Esophagus squamous epithelium (tissue), 4 donors: ENCODE results near the gene TLR6.

Experiments used
- POLR2A ChIP-seq, 4 donors: fragments of 450-650 bp; IDR thresholded peaks; one replicate each; pipeline ENCODE4 v1.6.1; 2017; ENCODE audit warnings: antibody characterized with exemption in 4 of 4, mild to moderate bottlenecking in 4 of 4, moderate library complexity in 3 of 4
- TF ChIP-seq, protein P1 (sequence below), 6 experiments: fragments of 450-650 bp in 4 of 6; fragments of 200-600 bp in 2 of 6; sonication (generic) in 2 of 6; IDR thresholded peaks; one replicate each; pipeline ENCODE4 v1.5.1; 2016 to 2019; ENCODE audit warnings: antibody characterized with exemption in 6 of 6, mild to moderate bottlenecking in 4 of 6, moderate library complexity in 4 of 6

DNA sequence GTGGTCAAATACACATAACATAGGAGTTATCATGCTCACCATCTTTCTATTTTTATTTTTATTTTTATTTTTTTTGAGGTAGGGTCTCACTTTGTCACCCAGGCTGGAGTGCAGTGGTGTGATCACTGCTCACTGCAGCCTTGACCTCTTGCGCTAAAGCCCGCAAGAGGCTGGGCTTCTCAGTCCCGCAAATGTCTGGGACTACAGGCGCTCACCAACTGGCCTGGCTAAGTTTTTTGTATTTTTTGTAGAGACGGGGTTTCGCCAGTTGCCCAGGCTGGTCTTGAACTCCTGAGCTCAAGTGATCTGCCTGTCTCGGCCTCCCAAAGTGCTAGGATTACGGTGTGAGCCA is 73.5 kb downstream of the TLR6 start:
- TF ChIP-seq, protein P1, sequence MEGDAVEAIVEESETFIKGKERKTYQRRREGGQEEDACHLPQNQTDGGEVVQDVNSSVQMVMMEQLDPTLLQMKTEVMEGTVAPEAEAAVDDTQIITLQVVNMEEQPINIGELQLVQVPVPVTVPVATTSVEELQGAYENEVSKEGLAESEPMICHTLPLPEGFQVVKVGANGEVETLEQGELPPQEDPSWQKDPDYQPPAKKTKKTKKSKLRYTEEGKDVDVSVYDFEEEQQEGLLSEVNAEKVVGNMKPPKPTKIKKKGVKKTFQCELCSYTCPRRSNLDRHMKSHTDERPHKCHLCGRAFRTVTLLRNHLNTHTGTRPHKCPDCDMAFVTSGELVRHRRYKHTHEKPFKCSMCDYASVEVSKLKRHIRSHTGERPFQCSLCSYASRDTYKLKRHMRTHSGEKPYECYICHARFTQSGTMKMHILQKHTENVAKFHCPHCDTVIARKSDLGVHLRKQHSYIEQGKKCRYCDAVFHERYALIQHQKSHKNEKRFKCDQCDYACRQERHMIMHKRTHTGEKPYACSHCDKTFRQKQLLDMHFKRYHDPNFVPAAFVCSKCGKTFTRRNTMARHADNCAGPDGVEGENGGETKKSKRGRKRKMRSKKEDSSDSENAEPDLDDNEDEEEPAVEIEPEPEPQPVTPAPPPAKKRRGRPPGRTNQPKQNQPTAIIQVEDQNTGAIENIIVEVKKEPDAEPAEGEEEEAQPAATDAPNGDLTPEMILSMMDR (IDR thresholded peaks at IDR 0.05): no peak
- TF ChIP-seq POLR2A (IDR thresholded peaks at IDR 0.05): no peak
